ENCODE data around the gene PDZD4.
"Not testable (repeated sequence)": the region's sequence is repeated elsewhere in the genome, so short reads cannot be mapped to it uniquely, and the experiment has no call there.

Gene PDZD4

GRCh38 chrX:153831429-153832150, 1.2 kb upstream of the PDZD4 start:
- no peak for DNase-seq

- DNase-seq, result no peak
Observed at GRCh38 chrX:153830640-153831428, 490 bp upstream of the PDZD4 start.

DNA sequence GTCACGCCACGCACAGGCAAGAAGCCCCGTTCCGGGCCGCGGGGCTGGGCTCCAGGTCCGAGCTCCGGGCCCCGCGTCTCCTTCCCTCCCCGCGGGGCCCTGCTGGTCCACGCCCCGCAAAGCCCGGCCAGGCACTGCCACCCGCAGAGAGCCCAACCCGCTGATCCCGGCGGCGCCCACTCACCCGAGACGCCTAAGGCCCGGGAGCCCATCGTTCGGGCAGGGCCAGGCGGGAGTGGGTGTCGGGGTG, 870 bp downstream of the PDZD4 start:
- DNase-seq, result no peak

DNA sequence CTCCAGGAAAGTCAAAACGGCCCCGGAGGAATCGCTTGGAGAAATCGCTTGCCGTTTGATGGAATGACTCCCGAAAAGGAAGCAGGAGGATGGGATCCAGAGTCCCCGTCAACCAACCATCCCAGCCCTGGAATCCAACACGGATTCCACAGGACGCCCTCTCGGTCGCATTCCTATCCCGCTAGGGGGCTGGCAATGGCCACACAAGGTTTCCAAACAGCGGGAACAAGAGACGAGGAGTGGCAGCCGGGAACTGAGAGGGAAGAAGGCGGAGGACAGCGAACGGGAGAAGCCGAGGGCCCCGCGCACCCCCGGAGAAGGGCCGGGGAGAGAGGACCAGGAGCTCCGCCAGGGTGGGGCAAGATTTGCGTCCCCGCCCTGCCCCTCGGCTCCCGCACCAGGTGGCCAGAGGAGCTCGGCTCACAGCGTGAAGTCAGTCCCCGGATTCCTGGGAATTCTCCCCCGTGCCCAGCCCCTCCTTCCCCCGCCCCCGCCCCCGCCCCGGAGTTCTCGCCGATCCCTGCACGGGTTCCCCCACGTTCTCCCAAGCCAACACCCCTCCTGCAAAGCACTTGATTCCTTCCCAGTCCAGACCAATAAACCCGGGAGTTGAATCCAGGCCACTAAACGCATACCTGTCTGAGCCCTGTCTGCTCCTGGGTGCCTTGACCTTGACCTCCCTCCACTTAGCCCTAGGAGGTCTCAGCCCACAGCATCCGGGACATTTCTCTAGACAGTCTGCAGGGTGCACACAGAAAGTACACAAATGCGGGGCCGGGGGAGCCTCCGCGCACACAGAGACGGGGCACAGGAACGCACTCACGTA, 1.4 kb downstream of the PDZD4 start:
- DNase-seq, result no peak

DNA sequence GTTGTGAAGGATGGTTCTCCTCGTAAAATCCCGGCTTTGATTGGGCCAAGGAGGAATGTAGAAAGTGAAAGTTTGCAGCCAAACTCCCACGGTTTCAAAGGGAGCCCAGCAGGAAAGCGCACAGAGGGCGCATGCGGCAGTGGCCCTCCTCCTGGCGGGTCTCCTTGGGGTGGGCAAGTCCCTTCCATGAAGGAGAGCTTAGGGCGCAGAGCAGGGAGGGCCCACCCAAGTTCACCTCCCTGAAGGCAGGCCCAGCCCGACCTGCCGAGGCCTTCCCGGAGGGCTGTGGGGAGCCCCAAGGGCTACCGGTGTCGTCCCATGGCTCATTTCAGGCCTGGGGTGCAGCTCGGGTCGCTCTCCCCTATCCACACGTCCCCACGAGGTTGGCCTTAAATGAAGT, 2.0 kb downstream of the PDZD4 start:
- no peak for DNase-seq

- DNase-seq, result no peak
Observed at GRCh38 chrX:153827903-153828302, 2.4 kb downstream of the PDZD4 start.

DNA sequence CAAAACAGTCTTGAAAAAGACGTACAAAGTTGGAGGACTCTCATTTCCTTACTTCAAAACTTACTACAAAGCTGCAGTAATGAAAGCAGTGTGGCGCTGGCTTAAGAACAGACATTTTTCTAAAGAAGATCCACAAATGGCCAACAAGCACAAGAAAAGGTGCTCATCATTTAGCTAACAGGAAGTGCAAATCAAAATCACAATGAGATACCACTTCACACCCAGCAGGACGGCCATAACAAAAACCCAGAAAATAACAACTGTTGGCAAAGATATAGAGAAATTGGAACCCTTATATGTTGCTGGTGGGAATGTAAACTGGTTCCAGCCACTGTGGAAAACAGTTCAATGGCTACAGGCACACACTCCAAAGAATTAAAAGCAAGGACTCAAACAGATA, 3.3 kb downstream of the PDZD4 start:
- no peak for DNase-seq

DNA sequence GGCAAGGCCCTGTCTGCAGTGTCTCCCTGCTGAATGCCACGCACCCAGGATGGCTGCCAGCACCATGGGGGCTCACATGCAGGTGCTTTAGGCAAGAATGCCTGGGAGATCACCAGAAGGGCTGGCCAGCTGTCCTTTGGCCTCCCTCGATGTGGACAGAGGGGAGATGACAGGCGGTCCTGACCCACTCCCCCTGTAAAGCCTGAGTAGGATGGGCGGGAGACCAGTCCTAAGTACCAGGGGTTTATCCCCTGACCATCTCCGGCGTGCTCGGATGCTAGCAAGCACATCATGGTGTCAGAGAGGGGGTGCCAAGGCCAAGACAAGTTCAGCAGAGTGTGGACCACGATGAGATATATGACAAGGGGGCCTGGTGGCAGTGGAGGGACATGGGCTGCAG, 5.3 kb downstream of the PDZD4 start:
- no peak for DNase-seq

DNA sequence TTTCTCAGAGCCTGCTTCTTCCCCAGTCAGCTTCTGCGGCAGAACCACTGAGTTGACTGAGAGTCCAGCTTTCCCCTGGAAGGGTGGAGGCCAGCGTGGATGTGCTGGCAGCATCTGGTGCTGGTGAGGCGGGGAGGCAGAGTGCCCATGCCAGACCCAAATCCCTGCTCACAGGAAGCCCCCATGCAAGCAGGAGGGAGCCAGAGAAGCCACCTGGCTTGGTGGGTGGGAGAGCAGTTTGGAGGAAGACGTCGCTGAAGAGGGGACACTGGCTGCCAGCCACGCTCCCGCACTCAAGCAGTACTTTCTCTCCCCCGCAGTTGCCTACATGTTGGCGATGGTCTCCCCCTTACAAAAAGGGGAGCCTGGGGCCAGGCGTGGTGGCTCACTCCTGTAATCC, 6.0 kb downstream of the PDZD4 start:
- no peak for DNase-seq

- DNase-seq, result no peak
Observed at GRCh38 chrX:153821066-153821465, 9.3 kb downstream of the PDZD4 start.

GRCh38 chrX:153820601-153821000, 9.7 kb downstream of the PDZD4 start:
- no peak for DNase-seq

- no peak for DNase-seq
Observed at GRCh38 chrX:153819384-153820040, 10.8 kb downstream of the PDZD4 start.

GRCh38 chrX:153818571-153819383, 11.6 kb downstream of the PDZD4 start:
- peak; percentile 49 for DNase-seq

DNA sequence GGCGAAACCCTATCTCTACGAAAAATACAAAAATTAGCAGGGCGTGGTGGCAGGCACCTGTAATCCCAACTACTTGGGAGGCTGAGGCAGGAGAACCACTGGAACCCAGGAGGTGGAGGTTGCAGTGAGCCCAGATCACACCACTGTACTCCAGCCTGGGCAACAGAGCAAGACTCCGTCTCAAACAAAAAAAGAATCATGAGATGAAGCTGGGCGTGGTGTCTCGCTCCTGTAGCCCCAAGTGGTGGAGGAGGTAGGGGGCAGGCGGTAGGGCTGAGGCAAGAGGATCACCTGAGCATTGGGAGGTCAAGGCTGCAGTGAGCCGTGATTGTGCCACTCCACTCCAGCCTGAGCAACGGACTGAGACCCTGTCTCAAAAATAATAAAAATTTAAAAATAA, 12.3 kb downstream of the PDZD4 start:
- DNase-seq, result not testable (repeated sequence)

GRCh38 chrX:153816831-153817690, 13.3 kb downstream of the PDZD4 start:
- peak; percentile 45 for DNase-seq

DNA sequence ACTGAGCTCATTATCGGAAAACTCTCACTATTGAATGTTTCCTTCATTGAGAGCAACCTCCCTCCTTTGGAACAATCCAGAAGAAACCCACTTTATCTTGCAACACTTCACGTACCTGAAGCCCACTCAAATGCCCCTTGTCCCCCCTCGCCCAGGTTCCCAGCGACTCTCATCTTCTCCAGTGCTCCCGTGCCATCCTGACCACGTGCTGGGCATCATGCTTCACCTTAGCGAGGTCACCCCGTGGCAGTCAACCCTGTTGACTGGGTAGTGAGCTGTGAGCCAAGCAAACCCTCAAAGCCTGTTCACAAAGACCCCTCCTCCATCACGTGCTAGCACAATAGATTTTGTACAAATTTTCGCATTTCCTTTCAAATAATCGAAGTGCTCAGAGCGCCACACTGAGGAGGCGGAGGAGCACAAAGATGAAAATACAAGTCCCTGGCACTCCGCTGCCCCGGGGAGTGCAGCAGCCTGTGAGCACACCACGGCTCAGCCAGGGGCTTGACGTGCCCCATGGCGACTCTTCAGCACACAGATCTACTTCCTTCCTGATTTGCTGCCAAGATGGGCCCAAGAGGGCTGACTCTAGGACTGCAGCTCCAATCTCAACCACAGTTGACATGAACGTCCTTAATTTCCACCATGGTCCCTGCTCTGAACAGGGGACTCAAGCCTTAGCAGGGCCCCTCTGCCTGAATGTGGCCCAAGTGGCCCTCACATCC, 15.6 kb downstream of the PDZD4 start:
- DNase-seq, result no peak

GRCh38 chrX:153813161-153813560, 17.2 kb downstream of the PDZD4 start:
- DNase-seq, result no peak

GRCh38 chrX:153812220-153812619, 18.1 kb downstream of the PDZD4 start:
- no peak for DNase-seq

DNA sequence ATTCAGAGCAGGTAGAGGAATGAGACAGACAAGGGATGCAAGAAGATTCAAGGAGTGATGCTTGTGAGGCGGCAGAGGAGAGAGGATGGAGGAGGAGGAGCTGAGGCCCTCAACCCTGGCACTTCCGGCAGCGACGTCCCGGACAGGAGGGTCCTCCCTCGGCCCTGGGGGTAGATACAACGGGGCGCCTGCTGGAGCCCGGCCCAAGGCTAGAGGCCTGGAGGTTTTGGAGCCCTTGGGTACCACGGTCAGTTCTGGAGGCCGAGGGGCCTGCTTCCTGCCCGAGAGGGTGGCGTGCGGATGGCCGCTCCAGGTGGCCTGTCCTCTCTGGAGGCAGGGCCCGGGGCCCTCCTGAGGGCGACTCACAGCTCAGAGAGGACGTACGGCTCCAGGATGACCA, 22.4 kb downstream of the PDZD4 start:
- no peak for DNase-seq

DNA sequence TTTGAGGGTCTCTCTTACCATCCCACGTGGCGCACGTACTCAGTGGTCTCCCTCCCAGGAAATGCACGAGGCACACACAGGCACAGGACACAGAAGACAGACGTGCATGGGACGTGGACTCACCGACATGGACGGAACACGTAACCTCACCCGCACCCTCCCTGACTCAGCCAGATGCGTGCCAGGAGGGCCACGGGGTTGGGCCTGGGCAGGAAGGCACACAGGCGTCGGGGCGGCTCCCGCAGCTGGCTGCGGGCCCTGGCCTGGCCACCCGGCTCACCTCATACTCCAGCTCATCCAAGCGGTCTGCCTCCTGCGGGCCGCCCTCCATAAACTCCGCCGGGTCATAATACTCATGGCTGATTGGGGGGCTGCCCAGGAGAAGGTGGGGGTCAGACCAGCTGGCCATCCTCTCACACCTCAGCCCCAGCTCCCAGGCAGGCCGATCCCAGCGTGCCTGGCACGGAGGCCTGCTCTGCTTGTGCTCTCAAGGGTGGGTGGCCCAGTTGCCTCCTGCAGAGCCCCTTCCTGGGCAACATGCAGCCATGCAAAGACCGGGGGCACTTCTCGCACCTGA, 23.3 kb downstream of the PDZD4 start:
- no peak for DNase-seq
